ENCODE data around the gene ARL13B. TPM values are rescaled to one million over a fixed set of nuclear protein-coding genes. Genes with fewer than 3 reads are reported as not detected.

Gene ARL13B
- total and polyA plus RNA-seq, 2 donors (not counting 1 experiment from before 2014, with no cell fraction given), result 1.3 to 12.9 TPM

DNA sequence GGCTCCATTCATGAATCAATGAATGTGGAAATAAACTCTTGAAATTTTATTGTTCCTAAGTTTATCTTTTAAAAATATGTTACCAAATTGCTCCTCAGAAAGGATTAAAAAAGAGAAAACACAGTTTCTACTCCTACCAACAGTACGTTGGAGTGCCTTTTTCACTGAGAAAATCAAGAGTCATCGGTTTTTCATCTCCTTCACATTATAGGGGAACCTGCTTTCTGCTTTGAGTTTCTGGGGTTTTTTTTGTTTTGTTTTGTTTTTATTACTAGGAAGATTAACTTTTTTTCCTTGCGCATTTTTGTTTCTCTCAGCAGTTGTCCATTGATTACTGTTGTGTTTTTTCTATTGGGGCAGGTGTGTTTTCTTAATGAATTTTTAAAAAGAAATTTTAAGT, 3.5 kb downstream of the ARL13B start:
- Histone ChIP-seq H3K9ac (ENCODE audit: low read length) (no peak overlapping the region), H2AFZ (ENCODE audit: insufficient read depth, low read depth, low read length, poor library complexity, severe bottlenecking) (no peak overlapping the region), H3K4me2 (replicated peaks; ENCODE audit: low read depth, low read length, poor library complexity, severe bottlenecking) (no peak overlapping the region), H4K20me1 (ENCODE audit: control insufficient read depth, insufficient read depth, low read length, poor library complexity, severe bottlenecking) (no peaks in the 10 kb centered on the region), H3K27me3 (replicated peaks in 1 of 4; ENCODE audit: control extremely low read depth in 1 of 4, control insufficient read depth in 3 of 4, insufficient read depth in 4 of 4, low read length in 3 of 4) (no peaks in the 10 kb centered on the region), H3K4me3 (ENCODE audit: control extremely low read depth in 1 of 5, extremely low read depth in 1 of 5, insufficient read depth in 1 of 5, low read depth in 2 of 5, low read length in 4 of 5) (no peak overlapping the region), H3K4me1 (ENCODE audit: control insufficient read depth in 2 of 2, insufficient read depth in 2 of 2, low read length in 2 of 2) (peaks cover 9 to 10% of the 10 kb centered on the region in 2 donors), H3K36me3 (replicated peaks in 1 of 2; ENCODE audit: control extremely low read depth in 1 of 2, control insufficient read depth in 1 of 2, extremely low read depth in 1 of 2, insufficient read depth in 2 of 2, low read length in 1 of 2) (no peaks in the 10 kb centered on the region), H3K9me3 (ENCODE audit: control extremely low read depth in 1 of 3, control insufficient read depth in 2 of 3, insufficient read depth in 1 of 3, low read length in 2 of 3) (no peaks in the 10 kb centered on the region), H3K79me2 (ENCODE audit: control insufficient read depth, insufficient read depth, low read length) (peaks cover 14% of the 10 kb centered on the region), H3K27ac (ENCODE audit: low read length in 2 of 2) (no peak overlapping the region)
- no peak overlapping the region for H3K4me3 Mint-ChIP-seq
- ATAC-seq (ENCODE audit: low read depth), result no peak
- TF ChIP-seq EZH2 (IDR thresholded peaks at IDR 0.05; ENCODE audit: borderline replicate concordance, insufficient read depth, low read depth, low read length, poor library complexity, severe bottlenecking), result no peak
- TF ChIP-seq, protein P1, sequence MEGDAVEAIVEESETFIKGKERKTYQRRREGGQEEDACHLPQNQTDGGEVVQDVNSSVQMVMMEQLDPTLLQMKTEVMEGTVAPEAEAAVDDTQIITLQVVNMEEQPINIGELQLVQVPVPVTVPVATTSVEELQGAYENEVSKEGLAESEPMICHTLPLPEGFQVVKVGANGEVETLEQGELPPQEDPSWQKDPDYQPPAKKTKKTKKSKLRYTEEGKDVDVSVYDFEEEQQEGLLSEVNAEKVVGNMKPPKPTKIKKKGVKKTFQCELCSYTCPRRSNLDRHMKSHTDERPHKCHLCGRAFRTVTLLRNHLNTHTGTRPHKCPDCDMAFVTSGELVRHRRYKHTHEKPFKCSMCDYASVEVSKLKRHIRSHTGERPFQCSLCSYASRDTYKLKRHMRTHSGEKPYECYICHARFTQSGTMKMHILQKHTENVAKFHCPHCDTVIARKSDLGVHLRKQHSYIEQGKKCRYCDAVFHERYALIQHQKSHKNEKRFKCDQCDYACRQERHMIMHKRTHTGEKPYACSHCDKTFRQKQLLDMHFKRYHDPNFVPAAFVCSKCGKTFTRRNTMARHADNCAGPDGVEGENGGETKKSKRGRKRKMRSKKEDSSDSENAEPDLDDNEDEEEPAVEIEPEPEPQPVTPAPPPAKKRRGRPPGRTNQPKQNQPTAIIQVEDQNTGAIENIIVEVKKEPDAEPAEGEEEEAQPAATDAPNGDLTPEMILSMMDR (IDR thresholded peaks at IDR 0.05), result no peak
- intact Hi-C loops (cut with micrococcal nuclease), result no loop called here
- no peak overlapping the region for H3K27ac Mint-ChIP-seq
- H3K9me3 Mint-ChIP-seq (ENCODE audit: insufficient read depth), result no peaks in the 10 kb centered on the region
- DNase-seq, result no peak
- H3K4me1 Mint-ChIP-seq, result peaks cover 16% of the 10 kb centered on the region
- no CpG with 5 or more reads among the region's 3 CpGs for WGBS (ENCODE audit: insufficient coverage)
- CTCF ChIA-PET, result no interaction called here
- no peaks in the 10 kb centered on the region for H3K27me3 Mint-ChIP-seq
- POLR2A ChIA-PET, result no interaction called here

DNA sequence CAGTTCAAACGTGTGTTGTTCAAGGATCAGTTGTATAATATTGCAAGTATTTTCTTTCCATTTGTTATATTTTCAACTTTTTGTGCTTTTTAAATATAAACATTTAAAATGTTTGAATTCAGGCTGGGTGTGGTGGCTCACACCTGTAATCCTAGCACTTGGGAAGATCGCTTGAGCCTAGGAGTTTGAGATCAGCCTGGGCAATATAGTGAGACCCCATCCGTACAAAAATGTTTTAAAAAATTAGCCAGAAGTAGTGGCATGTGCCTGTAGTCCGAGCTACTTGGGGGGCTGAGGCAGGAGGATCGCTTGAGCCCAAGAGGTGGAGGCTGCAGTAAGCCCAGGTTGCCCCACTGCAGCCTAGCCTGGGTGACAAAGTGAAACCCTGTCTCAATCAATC, 4.7 kb downstream of the ARL13B start:
- Histone ChIP-seq H3K9me3 (ENCODE audit: control extremely low read depth in 1 of 3, control insufficient read depth in 2 of 3, insufficient read depth in 1 of 3, low read length in 2 of 3) (no peaks in the 10 kb centered on the region), H2AFZ (ENCODE audit: insufficient read depth, low read depth, low read length, poor library complexity, severe bottlenecking) (no peak overlapping the region), H3K4me2 (replicated peaks; ENCODE audit: low read depth, low read length, poor library complexity, severe bottlenecking) (no peak overlapping the region), H3K79me2 (ENCODE audit: control insufficient read depth, insufficient read depth, low read length) (peaks cover 12% of the 10 kb centered on the region), H3K27ac (ENCODE audit: low read length in 2 of 2) (no peak overlapping the region), H3K4me1 (ENCODE audit: control insufficient read depth in 2 of 2, insufficient read depth in 2 of 2, low read length in 2 of 2) (peaks cover 6% of the 10 kb centered on the region in 2 donors), H4K20me1 (ENCODE audit: control insufficient read depth, insufficient read depth, low read length, poor library complexity, severe bottlenecking) (no peaks in the 10 kb centered on the region), H3K9ac (ENCODE audit: low read length) (no peak overlapping the region), H3K36me3 (replicated peaks in 1 of 2; ENCODE audit: control extremely low read depth in 1 of 2, control insufficient read depth in 1 of 2, extremely low read depth in 1 of 2, insufficient read depth in 2 of 2, low read length in 1 of 2) (no peaks in the 10 kb centered on the region), H3K4me3 (ENCODE audit: control extremely low read depth in 1 of 5, extremely low read depth in 1 of 5, insufficient read depth in 1 of 5, low read depth in 2 of 5, low read length in 4 of 5) (no peak overlapping the region), H3K27me3 (replicated peaks in 1 of 4; ENCODE audit: control extremely low read depth in 1 of 4, control insufficient read depth in 3 of 4, insufficient read depth in 4 of 4, low read length in 3 of 4) (no peaks in the 10 kb centered on the region)
- WGBS (ENCODE audit: insufficient coverage), result 100% methylated on average over 4 of the region's 5 CpGs
- Mint-ChIP-seq H3K27me3 (no peaks in the 10 kb centered on the region), H3K27ac (no peak overlapping the region), H3K4me1 (peaks cover 13% of the 10 kb centered on the region), H3K4me3 (no peak overlapping the region), H3K9me3 (ENCODE audit: insufficient read depth) (no peaks in the 10 kb centered on the region)
- CTCF ChIA-PET, result interaction anchor here (2.2 kb wide), 1 partner anchor 18 kb away, joined by 6 read pairs; no protein-coding TSS in a partner anchor
- no peak for DNase-seq
- intact Hi-C loops (cut with micrococcal nuclease), result no loop called here
- ATAC-seq (ENCODE audit: low read depth), result no peak
- no peak for TF ChIP-seq EZH2 (IDR thresholded peaks at IDR 0.05; ENCODE audit: borderline replicate concordance, insufficient read depth, low read depth, low read length, poor library complexity, severe bottlenecking)
- TF ChIP-seq, protein P1 (IDR thresholded peaks at IDR 0.05), result no peak
- POLR2A ChIA-PET, result no interaction called here
